ENCODE results near the gene UCMA. TPM values are rescaled to one million over a fixed set of nuclear protein-coding genes. Genes with fewer than 3 reads are reported as not detected.

UCMA gene
- total RNA-seq, 1 donor from 2014 or later, result not detected

Other genes with a start within 250 kb of the UCMA start
- gene CCDC3, start 232.7 kb downstream of the UCMA start, total RNA-seq, result 0.13 TPM in 1 of 2 replicates, not detected in the other
- gene OPTN, start 134.2 kb downstream of the UCMA start, total RNA-seq, result 52.6 and 54.1 TPM in 2 replicates
- gene MCM10, start 72.8 kb downstream of the UCMA start, total RNA-seq, result 104 and 106 TPM in 2 replicates
- 9.7 and 11.1 TPM in 2 replicates for gene PHYH, start 65.7 kb upstream of the UCMA start, total RNA-seq
- 54.4 and 56.7 TPM in 2 replicates for gene SEPHS1, start 113.9 kb upstream of the UCMA start, total RNA-seq